GM18507 (cell line): ENCODE results near the gene WDFY3.

ENCODE experiments used
- DNase-seq: peaks from one replicate; pipeline ENCODE4 v3.0.0; 2011; ENCODE audit warnings: low read depth; ENCODE audit not compliant: insufficient read length; ENCODE audit errors: extremely low spot score
- FAIRE-seq: peaks from 2 replicates; lab custom pipeline; 2011; peaks lifted over from hg19 to GRCh38; lab: Jason Lieb, UNC

WDFY3 gene

GRCh38 chr4:84916227-84916626 is 50.3 kb downstream of the WDFY3 start:
- FAIRE-seq (no peak), DNase-seq (no peak)

- FAIRE-seq, result no peak
- no peak for DNase-seq
These were observed 51.1 kb downstream of the WDFY3 start for GRCh38 chr4:84915396-84915780.

GRCh38 chr4:84914686-84915395 is 51.6 kb downstream of the WDFY3 start:
- FAIRE-seq (no peak), DNase-seq (no peak)

- FAIRE-seq, result no peak
These were observed 53.3 kb downstream of the WDFY3 start for GRCh38 chr4:84913176-84913575.

GRCh38 chr4:84912741-84913140 is 53.7 kb downstream of the WDFY3 start:
- no peak for FAIRE-seq
- DNase-seq, result no peak

More at GRCh38 chr4:84913176-84913575, 53.3 kb downstream of the WDFY3 start:
- no peak for DNase-seq

GRCh38 chr4:84908876-84909275 is 57.6 kb downstream of the WDFY3 start:
- DNase-seq (no peak), FAIRE-seq (no peak)

- DNase-seq, result no peak
- no peak for FAIRE-seq
These were observed 59.3 kb downstream of the WDFY3 start for GRCh38 chr4:84907145-84907544.

- FAIRE-seq (no peak), DNase-seq (no peak)
These were observed 60.8 kb downstream of the WDFY3 start for GRCh38 chr4:84905646-84906045.

- FAIRE-seq (no peak), DNase-seq (no peak)
These were observed 64.7 kb downstream of the WDFY3 start for GRCh38 chr4:84901740-84902281.

GRCh38 chr4:84901173-84901572 is 65.3 kb downstream of the WDFY3 start:
- DNase-seq (no peak), FAIRE-seq (no peak)

GRCh38 chr4:84899616-84900015 is 66.9 kb downstream of the WDFY3 start:
- DNase-seq (no peak), FAIRE-seq (no peak)

- DNase-seq (no peak), FAIRE-seq (no peak)
These were observed 69.0 kb downstream of the WDFY3 start for GRCh38 chr4:84897516-84897915.

GRCh38 chr4:84895283-84895682 is 71.2 kb downstream of the WDFY3 start:
- DNase-seq, result no peak
- FAIRE-seq, result no peak

- DNase-seq, result no peak
- no peak for FAIRE-seq
These were observed 71.9 kb downstream of the WDFY3 start for GRCh38 chr4:84894621-84895020.

- FAIRE-seq (no peak), DNase-seq (no peak)
These were observed 73.5 kb downstream of the WDFY3 start for GRCh38 chr4:84892950-84893349.

- FAIRE-seq (no peak), DNase-seq (no peak)
These were observed 78.7 kb downstream of the WDFY3 start for GRCh38 chr4:84887824-84888223.

- FAIRE-seq, result no peak
- DNase-seq, result no peak
These were observed 86.8 kb downstream of the WDFY3 start for GRCh38 chr4:84879651-84880200.

- DNase-seq (no peak), FAIRE-seq (no peak)
These were observed 87.9 kb downstream of the WDFY3 start for GRCh38 chr4:84878546-84878945.

- no peak for DNase-seq
- FAIRE-seq, result no peak
These were observed 88.4 kb downstream of the WDFY3 start for GRCh38 chr4:84878090-84878489.

- no peak for FAIRE-seq
These were observed 89.2 kb downstream of the WDFY3 start for GRCh38 chr4:84877051-84877833.

More at GRCh38 chr4:84877051-84877833, 89.2 kb downstream of the WDFY3 start:
- no peak for DNase-seq
